IMR-90 (cell line): ENCODE measurements around the gene CALY. TPM values are rescaled to one million over a fixed set of nuclear protein-coding genes. Genes with fewer than 3 reads are reported as not detected.

Experiments
- ATAC-seq: fragments of 200-7000 bp; cut with Tn5 transposase; 2 replicates; pipeline ENCODE4 v1.9.1; 2020; ENCODE audit warnings: low read depth, mild to moderate bottlenecking, moderate library complexity
- BruUV-seq: library from RNA; stranded (reverse); fragments of 400-500 nt; replicated peaks from 2 replicates; lab custom pipeline; 2021; lab: Mats Ljungman, UMichigan
- CTCF ChIA-PET: fragments of 300-600 bp; formaldehyde crosslinking; extraction: SDS; loops from one replicate; lab custom pipeline; 2021; ENCODE audit warnings: antibody characterized with exemption; lab: Yijun Ruan, JAX
- POLR2A ChIA-PET: fragments of 300-600 bp; sonication (Branson Sonifier 250); formaldehyde crosslinking; loops from one replicate; lab custom pipeline; 2022; ENCODE audit warnings: antibody characterized with exemption; ENCODE audit not compliant: unreplicated experiment; lab: Charles Lee
- DNase-seq: peaks from one replicate; pipeline ENCODE4 v3.0.0; 2013
- H2AFZ ChIP-seq: replicated peaks from 2 replicates; pipeline ENCODE3; 2013; ENCODE audit warnings: low read length, mild to moderate bottlenecking; ENCODE audit not compliant: poor library complexity
- H2AK5ac ChIP-seq: 2 replicates; pipeline ENCODE4 v1.6.1; 2013; ENCODE audit warnings: low read depth, low read length, inconsistent platforms
- H2AK9ac ChIP-seq: replicated peaks from 2 replicates; pipeline ENCODE3; 2013; ENCODE audit warnings: mild to moderate bottlenecking, low read depth, low read length, moderate library complexity; ENCODE audit not compliant: poor library complexity
- H2BK120ac ChIP-seq: 2 replicates; pipeline ENCODE4 v1.6.1; 2013; ENCODE audit warnings: low read depth, low read length, inconsistent platforms
- H2BK15ac ChIP-seq: 3 replicates; pipeline ENCODE4 v1.6.1; 2013; ENCODE audit warnings: low read depth, low read length, inconsistent platforms
- H2BK20ac ChIP-seq: 2 replicates; pipeline ENCODE4 v1.6.1; 2013; ENCODE audit warnings: low read depth, mild to moderate bottlenecking, inconsistent platforms, low read length, moderate library complexity
- H2BK5ac ChIP-seq: 2 replicates; pipeline ENCODE4 v1.6.1; 2013; ENCODE audit warnings: mild to moderate bottlenecking, low read depth, low read length, inconsistent platforms; ENCODE audit not compliant: poor library complexity, severe bottlenecking
- H3K14ac ChIP-seq: replicated peaks from 2 replicates; pipeline ENCODE4 v1.6.1; 2013; ENCODE audit warnings: low read depth, low read length, inconsistent platforms
- H3K18ac ChIP-seq: 2 replicates; pipeline ENCODE4 v1.6.1; 2013; ENCODE audit warnings: low read depth, low read length, control low read depth
- H3K23ac ChIP-seq: 2 replicates; pipeline ENCODE4 v1.6.1; 2013; ENCODE audit warnings: low read depth, low read length, inconsistent platforms
- H3K27ac ChIP-seq: 2 replicates; pipeline ENCODE4 v1.5.1; 2013; ENCODE audit warnings: mild to moderate bottlenecking, control low read depth, low read length; ENCODE audit not compliant: insufficient read depth
- H3K27me3 ChIP-seq: 2 replicates; pipeline ENCODE4 v1.6.1; 2013; ENCODE audit warnings: low read length; ENCODE audit not compliant: control insufficient read depth, insufficient read depth
- H3K36me3 ChIP-seq: 2 replicates; pipeline ENCODE4 v1.6.1; 2013; ENCODE audit warnings: low read length, mixed read lengths; ENCODE audit not compliant: control insufficient read depth, insufficient read depth
- H3K4ac ChIP-seq: 2 replicates; pipeline ENCODE4 v1.6.1; 2013; ENCODE audit warnings: low read depth, low read length, inconsistent platforms
- H3K4me1 ChIP-seq: 2 replicates; pipeline ENCODE4 v1.6.1; 2013; ENCODE audit warnings: low read length, mixed read lengths; ENCODE audit not compliant: control insufficient read depth, insufficient read depth
- H3K4me2 ChIP-seq: 2 replicates; pipeline ENCODE4 v1.6.1; 2013; ENCODE audit warnings: low read depth, mild to moderate bottlenecking, control low read depth, low read length, moderate library complexity
- H3K4me3 ChIP-seq: 2 replicates; pipeline ENCODE4 v1.5.1; 2013; ENCODE audit warnings: low read depth, mild to moderate bottlenecking, control low read depth, low read length, moderate library complexity; ENCODE audit not compliant: insufficient read depth
- H3K56ac ChIP-seq: 2 replicates; pipeline ENCODE4 v1.6.1; 2013; ENCODE audit warnings: low read length, inconsistent platforms; ENCODE audit not compliant: insufficient read depth; ENCODE audit errors: extremely low read depth
- H3K79me1 ChIP-seq, 2 experiments: 2 replicates each; pipeline ENCODE4 v1.6.1; 2013; ENCODE audit warnings: low read length in 2 of 2, inconsistent platforms in 1 of 2, low read depth in 1 of 2
- H3K9ac ChIP-seq: 2 replicates; pipeline ENCODE4 v1.6.1; 2013; ENCODE audit warnings: low read depth, low read length, control low read depth
- H3K9me1 ChIP-seq: 2 replicates; pipeline ENCODE4 v1.6.1; 2013; ENCODE audit warnings: low read length, inconsistent platforms; ENCODE audit not compliant: insufficient read depth
- H3K9me3 ChIP-seq: 2 replicates; pipeline ENCODE4 v1.6.1; 2013; ENCODE audit warnings: low read length; ENCODE audit not compliant: control insufficient read depth, insufficient read depth
- H4K20me1 ChIP-seq: 2 replicates; pipeline ENCODE4 v1.6.1; 2013; ENCODE audit warnings: low read length, inconsistent platforms; ENCODE audit not compliant: insufficient read depth
- H4K5ac ChIP-seq: 2 replicates; pipeline ENCODE4 v1.6.1; 2013; ENCODE audit warnings: mild to moderate bottlenecking, low read depth, low read length, control low read depth
- H4K8ac ChIP-seq, 2 experiments: 2 replicates each; pipeline ENCODE4 v1.6.1; 2013; ENCODE audit warnings: low read depth in 2 of 2, low read length in 2 of 2, control low read depth in 1 of 2, inconsistent platforms in 1 of 2
- H4K91ac ChIP-seq: 2 replicates; pipeline ENCODE4 v1.6.1; 2013; ENCODE audit warnings: low read depth, low read length, inconsistent platforms; ENCODE audit not compliant: insufficient read depth
- BHLHE40 ChIP-seq: fragments of 150-350 bp; IDR thresholded peaks from 2 replicates; pipeline ENCODE4 v1.6.1; 2016; ENCODE audit warnings: mild to moderate bottlenecking, low read depth, low read length
- CEBPB ChIP-seq: IDR thresholded peaks from 2 replicates; pipeline ENCODE4 v1.6.1; 2012; ENCODE audit warnings: low read depth, low read length, improper control_type of control experiment
- CHD1 ChIP-seq: IDR thresholded peaks from 2 replicates; pipeline ENCODE4 v1.6.1; 2012; ENCODE audit warnings: low read depth, low read length, improper control_type of control experiment
- CTCF ChIP-seq: conservative IDR thresholded peaks from 2 replicates; pipeline ENCODE4 v1.5.1; 2012; ENCODE audit warnings: mild to moderate bottlenecking, low read depth, low read length, improper control_type of control experiment
- ELK1 ChIP-seq: fragments of 150-350 bp; IDR thresholded peaks from 2 replicates; pipeline ENCODE4 v1.6.1; 2016; ENCODE audit warnings: low read depth, mild to moderate bottlenecking, low read length, moderate library complexity, borderline replicate concordance
- FOS ChIP-seq: fragments of 150-350 bp; IDR thresholded peaks from 2 replicates; pipeline ENCODE4 v1.6.1; 2016; ENCODE audit warnings: low read depth, low read length
- MAFK ChIP-seq: IDR thresholded peaks from 2 replicates; pipeline ENCODE4 v1.6.1; 2012; ENCODE audit warnings: low read depth, low read length, improper control_type of control experiment
- MAZ ChIP-seq: IDR thresholded peaks from 2 replicates; pipeline ENCODE4 v1.6.1; 2012; ENCODE audit warnings: low read depth, mild to moderate bottlenecking, low read length, improper control_type of control experiment, moderate library complexity, borderline replicate concordance
- MXI1 ChIP-seq: IDR thresholded peaks from 2 replicates; pipeline ENCODE4 v1.6.1; 2012; ENCODE audit warnings: low read depth, mild to moderate bottlenecking, low read length, moderate library complexity, borderline replicate concordance
- NFE2L2 ChIP-seq: fragments of 150-350 bp; IDR thresholded peaks from 2 replicates; pipeline ENCODE4 v1.6.1; 2016; ENCODE audit warnings: low read depth, mild to moderate bottlenecking, low read length
- POLR2A ChIP-seq: IDR thresholded peaks from 2 replicates; pipeline ENCODE4 v1.6.1; 2012; ENCODE audit warnings: mild to moderate bottlenecking, low read depth, low read length
- RAD21 ChIP-seq: IDR thresholded peaks from 2 replicates; pipeline ENCODE4 v1.6.1; 2012; ENCODE audit warnings: low read length, improper control_type of control experiment
- RCOR1 ChIP-seq: IDR thresholded peaks from 2 replicates; pipeline ENCODE4 v1.6.1; 2012; ENCODE audit warnings: mild to moderate bottlenecking, low read length, improper control_type of control experiment; ENCODE audit not compliant: insufficient replicate concordance
- RFX5 ChIP-seq: IDR thresholded peaks from 2 replicates; pipeline ENCODE4 v1.8.0; 2012; ENCODE audit warnings: low read depth, mild to moderate bottlenecking, low read length, moderate library complexity
- SMC3 ChIP-seq: fragments of 150-350 bp; IDR thresholded peaks from 2 replicates; pipeline ENCODE4 v1.6.1; 2016; ENCODE audit warnings: low read depth, mild to moderate bottlenecking, antibody characterized with exemption, low read length, moderate library complexity
- USF2 ChIP-seq: fragments of 150-350 bp; IDR thresholded peaks from 2 replicates; pipeline ENCODE4 v1.6.1; 2017; ENCODE audit warnings: mild to moderate bottlenecking, antibody characterized with exemption, low read length, low read depth
- WGBS, 2 experiments: methylation state at CpG; one replicate each; pipeline versions ENCODE4 v1.1.5 to v1.1.7; 2013; ENCODE audit warnings: missing lambda C conversion rate in 2 of 2; ENCODE audit not compliant: insufficient read length in 1 of 2; ENCODE audit errors: extremely low coverage in 2 of 2; 5-methylcytosine and 5-hydroxymethylcytosine counted together
- dilution Hi-C: fragments of 300-500 bp; cut with HindIII; formaldehyde crosslinking; loops from one replicate; pipeline ENCODE4 v1.14.3; 2018; ENCODE audit warnings: low sequenced_read_pairs; ENCODE audit not compliant: unreplicated experiment
- in situ Hi-C: fragments of 300-500 bp; cut with MboI; formaldehyde crosslinking; loops from 3 replicates; pipeline ENCODE4 v1.14.3; 2019; ENCODE audit warnings: low sequenced_read_pairs, inconsistent platforms, mixed read lengths
- intact Hi-C: fragments of 100-400 bp; cut with micrococcal nuclease; formaldehyde crosslinking; loops from 2 replicates; pipeline ENCODE4 v1.10.0; 2022
- polyA plus RNA-seq, 3 experiments: library from polyadenylated mRNA; depleted of rRNA; stranded (reverse); fragments of >200 nt; gene quantifications; 2 replicates each; pipeline ENCODE4 v1.2.3, GENCODE V29; 2012; ENCODE audit warnings: low replicate concordance in 1 of 3
- total RNA-seq: library from RNA; depleted of rRNA; stranded (reverse); fragments of >200 nt; gene quantifications from 2 replicates; pipeline ENCODE4 v1.2.3, GENCODE V29; 2012

The CALY gene
- total and polyA plus RNA-seq, 2 of the 4 experiments (the other 2 are of a cell fraction) = 0.34 TPM; not detected in 1

GRCh38 chr10:133297504-133297903 lies 39.2 kb downstream of the CALY start:
- Histone ChIP-seq H3K4me1 (peaks cover 9% of the 10 kb centered on the region), H2BK5ac (no peak overlapping the region), H3K9me3 (no peaks in the 10 kb centered on the region), H3K18ac (no peak overlapping the region), H4K91ac (no peak overlapping the region), H3K36me3 (peaks cover 67% of the 10 kb centered on the region), H2BK15ac (no peak overlapping the region), H3K4me3 (no peak overlapping the region), H2AFZ (no peak overlapping the region), H2BK20ac (no peak overlapping the region), H2AK9ac (no peak overlapping the region), H2BK120ac (no peak overlapping the region), H3K56ac (no peak overlapping the region), H3K27ac (no peak overlapping the region), H3K9me1 (peaks cover 9% of the 10 kb centered on the region), H3K4me2 (no peak overlapping the region), H3K4ac (no peak overlapping the region), H4K5ac (no peak overlapping the region), H3K27me3 (no peaks in the 10 kb centered on the region), H2AK5ac (no peak overlapping the region), H4K20me1 (peaks cover 5% of the 10 kb centered on the region), H3K23ac (no peak overlapping the region), H3K9ac (no peak overlapping the region), H4K8ac (no peak overlapping the region), H3K14ac (no peak overlapping the region), H3K79me1 (peaks cover 9 to 11% of the 10 kb centered on the region in 2 experiments; a peak in 3 of 4 replicates)
- dilution Hi-C loops (no loop called here), intact Hi-C loops (no loop called here), in situ Hi-C loops (no loop called here)
- no TSS peak for BruUV-seq
- DNase-seq (no peak), ATAC-seq (no peak)
- CTCF ChIA-PET = no interaction called here
- POLR2A ChIA-PET = no interaction called here
- 93% methylated on average over 5 of the region's 10 CpGs; no CpG with 5 or more reads in 1 of the 2 experiments for WGBS, 2 experiments
- TF ChIP-seq RAD21 (no peak), MAZ (no peak), ELK1 (no peak), CHD1 (no peak), MXI1 (no peak), SMC3 (no peak), RFX5 (no peak), BHLHE40 (no peak), CTCF (no peak), FOS (no peak), MAFK (no peak), CEBPB (no peak), RCOR1 (no peak), NFE2L2 (no peak), POLR2A (no peak), USF2 (no peak)
